Fibroblast of villous mesenchyme (primary cell): ENCODE measurements around the gene BROX. TPM values are rescaled to one million over a fixed set of nuclear protein-coding genes. Genes with fewer than 3 reads are reported as not detected.
"Not testable (repeated sequence)": the region's sequence is repeated elsewhere in the genome, so short reads cannot be mapped to it uniquely, and the experiment has no call there.

Source experiments
- DNase-seq: peaks from one replicate; pipeline ENCODE4 v3.0.0-alpha.2; 2010; ENCODE audit warnings: low read depth
- H3K4me3 ChIP-seq: 2 replicates; pipeline ENCODE4 v1.5.1; 2011; ENCODE audit warnings: low read depth, mild to moderate bottlenecking, low read length
- total RNA-seq: library from RNA; depleted of rRNA; stranded (reverse); fragments of >200 nt; gene quantifications from 2 replicates; pipeline ENCODE4 v1.2.3, GENCODE V29; 2012
- TF ChIP-seq, protein P1 (sequence below): IDR thresholded peaks from 2 replicates; pipeline ENCODE4 v1.5.1; 2012; ENCODE audit warnings: low read depth, mild to moderate bottlenecking, low read length; ENCODE audit not compliant: insufficient read depth

Gene BROX
- total RNA-seq, 1 donor = 92.0 TPM

DNA sequence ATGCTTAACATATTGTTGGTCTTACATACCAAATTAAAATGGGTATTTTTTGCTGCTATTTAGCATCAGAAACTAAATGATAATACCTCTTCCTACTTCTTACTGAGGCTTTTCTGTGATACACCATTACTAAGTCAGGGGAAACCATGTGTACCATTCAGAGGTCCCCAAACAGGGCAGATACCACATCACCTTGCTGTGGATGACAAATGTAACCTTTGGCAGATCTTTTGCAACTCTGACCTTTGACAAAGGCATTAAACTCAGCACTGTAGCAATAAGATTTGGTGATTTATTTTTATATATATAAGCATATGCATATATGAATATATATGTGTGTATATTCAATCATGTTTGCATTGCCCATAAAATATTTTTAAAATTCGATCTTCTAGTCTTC lies 27.6 kb downstream of the BROX start:
- DNase-seq = no peak
- no peak overlapping the region for H3K4me3 ChIP-seq
- TF ChIP-seq, protein P1, sequence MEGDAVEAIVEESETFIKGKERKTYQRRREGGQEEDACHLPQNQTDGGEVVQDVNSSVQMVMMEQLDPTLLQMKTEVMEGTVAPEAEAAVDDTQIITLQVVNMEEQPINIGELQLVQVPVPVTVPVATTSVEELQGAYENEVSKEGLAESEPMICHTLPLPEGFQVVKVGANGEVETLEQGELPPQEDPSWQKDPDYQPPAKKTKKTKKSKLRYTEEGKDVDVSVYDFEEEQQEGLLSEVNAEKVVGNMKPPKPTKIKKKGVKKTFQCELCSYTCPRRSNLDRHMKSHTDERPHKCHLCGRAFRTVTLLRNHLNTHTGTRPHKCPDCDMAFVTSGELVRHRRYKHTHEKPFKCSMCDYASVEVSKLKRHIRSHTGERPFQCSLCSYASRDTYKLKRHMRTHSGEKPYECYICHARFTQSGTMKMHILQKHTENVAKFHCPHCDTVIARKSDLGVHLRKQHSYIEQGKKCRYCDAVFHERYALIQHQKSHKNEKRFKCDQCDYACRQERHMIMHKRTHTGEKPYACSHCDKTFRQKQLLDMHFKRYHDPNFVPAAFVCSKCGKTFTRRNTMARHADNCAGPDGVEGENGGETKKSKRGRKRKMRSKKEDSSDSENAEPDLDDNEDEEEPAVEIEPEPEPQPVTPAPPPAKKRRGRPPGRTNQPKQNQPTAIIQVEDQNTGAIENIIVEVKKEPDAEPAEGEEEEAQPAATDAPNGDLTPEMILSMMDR = no peak

- H3K4me3 ChIP-seq, DNase-seq: not testable (repeated sequence)
These were observed 29.5 kb downstream of the BROX start for GRCh38 chr1:222741630-222742457.

- TF ChIP-seq, protein P1 = no peak
- no peak for DNase-seq
These were observed 37.6 kb downstream of the BROX start for GRCh38 chr1:222749927-222750326.

DNA sequence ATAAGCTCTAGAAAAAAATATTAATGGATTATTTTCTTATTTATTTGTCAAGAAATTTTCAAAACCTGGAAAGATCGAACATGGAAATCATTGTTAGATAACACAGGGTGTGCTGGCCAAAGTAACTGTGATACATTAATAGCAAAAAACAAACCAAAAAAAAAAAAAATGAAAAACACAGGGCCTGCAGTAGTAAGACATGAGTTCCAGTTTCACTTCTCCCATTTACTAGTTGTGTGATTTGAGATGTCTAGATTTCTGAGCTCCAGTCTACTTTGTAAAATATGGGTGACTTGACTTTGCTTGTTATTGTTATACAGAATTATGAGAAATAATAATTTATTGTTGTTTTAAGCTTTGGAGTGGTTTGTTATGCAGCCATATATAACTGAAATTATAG lies 38.3 kb downstream of the BROX start:
- no peak for DNase-seq
- TF ChIP-seq, protein P1 = no peak
- no peak overlapping the region for H3K4me3 ChIP-seq

More at GRCh38 chr1:222749927-222750326, 37.6 kb downstream of the BROX start:
- no peak overlapping the region for H3K4me3 ChIP-seq

- H3K4me3 ChIP-seq = no peak overlapping the region
- TF ChIP-seq, protein P1 = no peak
- no peak for DNase-seq
These were observed 38.9 kb downstream of the BROX start for GRCh38 chr1:222751255-222751654.

DNA sequence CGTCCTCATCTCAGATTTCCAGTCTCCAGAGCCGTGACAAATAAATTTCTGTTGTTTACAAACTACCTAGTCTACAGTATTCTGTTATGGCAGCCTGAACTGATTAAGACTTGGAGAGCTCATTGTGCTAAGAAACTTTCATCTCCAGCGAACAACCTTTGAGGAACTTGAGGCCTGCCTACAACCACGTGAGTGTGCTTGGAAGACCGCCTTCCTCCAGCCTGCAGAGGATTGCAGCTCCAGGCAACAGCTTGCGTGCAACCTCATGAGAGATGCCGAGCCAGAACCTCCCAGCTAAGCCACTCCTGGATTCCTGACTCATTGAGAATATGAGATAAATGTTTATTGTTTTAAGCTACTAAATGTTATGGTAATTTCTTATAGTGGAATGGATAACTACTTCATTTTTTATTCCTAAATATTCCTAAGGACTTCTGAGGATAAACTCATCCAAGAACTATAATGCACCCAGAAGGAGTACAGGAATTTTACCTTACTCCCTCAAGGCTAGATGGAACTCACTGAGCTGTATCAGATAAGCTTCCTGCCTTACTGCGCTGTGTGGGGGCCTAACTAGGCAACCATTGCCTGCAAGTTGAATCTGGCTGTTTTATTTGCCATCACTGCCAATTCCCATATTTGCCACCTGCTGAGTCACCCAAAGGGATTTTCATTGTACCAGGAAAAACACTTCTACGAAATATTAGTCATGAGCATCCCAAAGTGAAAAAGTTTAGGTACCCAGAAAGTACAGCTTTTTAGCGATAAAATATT lies 42.2 kb downstream of the BROX start:
- TF ChIP-seq, protein P1 = no peak
- H3K4me3 ChIP-seq = no peak overlapping the region
- peak; percentile 70 for DNase-seq

DNA sequence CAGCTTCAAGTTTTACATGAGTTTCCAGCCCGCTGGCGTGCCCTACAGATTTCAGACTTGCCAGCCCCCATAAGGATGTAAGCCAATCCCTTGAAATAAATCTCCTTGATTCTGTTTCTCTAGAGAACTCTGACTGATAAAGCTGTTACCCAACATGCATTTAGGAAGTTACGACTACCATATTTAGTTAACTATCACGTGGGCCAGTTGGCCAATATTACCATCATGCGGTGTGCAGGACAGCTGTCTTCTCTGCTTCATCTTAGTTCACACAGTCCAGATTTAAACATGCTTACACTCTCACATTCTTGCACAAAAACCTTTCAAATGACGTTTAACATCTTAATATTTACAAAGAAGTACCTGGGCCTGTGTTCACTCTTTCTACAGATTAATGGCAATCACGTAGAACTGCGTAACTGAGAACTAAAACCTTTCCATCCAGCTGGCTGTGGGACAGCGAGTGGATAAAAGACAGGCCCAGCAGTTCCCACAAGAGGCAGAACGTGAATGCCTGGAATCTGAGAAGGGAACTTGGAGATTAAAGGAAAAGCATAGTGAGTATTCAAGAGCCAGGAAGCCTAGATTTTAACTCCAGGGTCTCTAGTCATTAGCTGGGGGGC lies 45.4 kb downstream of the BROX start:
- TF ChIP-seq, protein P1 = no peak
- peak; percentile 64 for DNase-seq
- H3K4me3 ChIP-seq = no peak overlapping the region
